ACC112 (cell line): Measurements from ENCODE around the gene RGS5.

Source experiments
- H2AFZ ChIP-seq: fragments of 200-600 bp; sonication (generic); one replicate; pipeline ENCODE4 v1.6.0; 2017; ENCODE audit warnings: antibody characterized with exemption, low read length; ENCODE audit not compliant: unreplicated experiment
- H3K27ac ChIP-seq: fragments of 200-600 bp; sonication (generic); 2 replicates; pipeline ENCODE4 v1.5.1; 2014; ENCODE audit warnings: low read depth, mild to moderate bottlenecking, antibody characterized with exemption, low read length, moderate library complexity
- H3K27me3 ChIP-seq: fragments of 200-600 bp; sonication (generic); 2 replicates; pipeline ENCODE4 v1.6.1; 2014; ENCODE audit warnings: mild to moderate bottlenecking, antibody characterized with exemption, low read length, moderate library complexity, mixed read lengths; ENCODE audit not compliant: insufficient read depth
- H3K36me3 ChIP-seq: fragments of 200-600 bp; sonication (generic); 2 replicates; pipeline ENCODE4 v1.6.1; 2016; ENCODE audit warnings: mild to moderate bottlenecking, antibody characterized with exemption, low read length, moderate library complexity, mixed read lengths; ENCODE audit not compliant: insufficient read depth
- H3K4me1 ChIP-seq: fragments of 200-600 bp; sonication (generic); one replicate; pipeline ENCODE4 v1.6.1; 2016; ENCODE audit warnings: low read length, mixed read lengths; ENCODE audit not compliant: insufficient read depth, unreplicated experiment, control insufficient read depth
- H3K4me3 ChIP-seq: fragments of 200-600 bp; sonication (generic); 2 replicates; pipeline ENCODE4 v1.5.1; 2014; ENCODE audit warnings: mild to moderate bottlenecking, low read depth, low read length
- H3K79me2 ChIP-seq: fragments of 200-600 bp; sonication (generic); one replicate; pipeline ENCODE4 v1.6.0; 2016; ENCODE audit warnings: low read length; ENCODE audit not compliant: control insufficient read depth, unreplicated experiment, insufficient read depth

RGS5 gene

GRCh38 chr1:163169553-163169952 lies 33.2 kb downstream of the RGS5 start:
- H3K4me1 ChIP-seq: peaks cover 74% of the 10 kb centered on the region
- H3K79me2 ChIP-seq: no peaks in the 10 kb centered on the region
- no peaks in the 10 kb centered on the region for H3K36me3 ChIP-seq
- H3K4me3 ChIP-seq: no peak overlapping the region
- peak overlapping the region; percentile 87 for H3K27ac ChIP-seq
- H3K27me3 ChIP-seq: no peaks in the 10 kb centered on the region
- H2AFZ ChIP-seq: no peak overlapping the region

GRCh38 chr1:163168053-163168452 lies 34.7 kb downstream of the RGS5 start:
- Histone ChIP-seq H3K36me3 (no peaks in the 10 kb centered on the region), H3K27ac (peak overlapping the region; percentile 89), H2AFZ (no peak overlapping the region), H3K4me1 (peaks cover 78% of the 10 kb centered on the region), H3K4me3 (no peak overlapping the region), H3K79me2 (no peaks in the 10 kb centered on the region), H3K27me3 (no peaks in the 10 kb centered on the region)

- Histone ChIP-seq H3K4me1 (peaks cover 77% of the 10 kb centered on the region), H3K27me3 (no peaks in the 10 kb centered on the region), H3K36me3 (no peaks in the 10 kb centered on the region), H3K27ac (peak overlapping the region; percentile 89), H3K4me3 (no peak overlapping the region; the same call in 1 of the 2 replicates), H2AFZ (peak overlapping the region; percentile 52), H3K79me2 (no peaks in the 10 kb centered on the region)
Measured at GRCh38 chr1:163166886-163167555, 35.7 kb downstream of the RGS5 start.

- no peak overlapping the region for H3K4me3 ChIP-seq
- H3K27me3 ChIP-seq: no peaks in the 10 kb centered on the region
- no peak overlapping the region for H2AFZ ChIP-seq
- H3K79me2 ChIP-seq: no peaks in the 10 kb centered on the region
- H3K27ac ChIP-seq: no peak overlapping the region
- H3K36me3 ChIP-seq: no peaks in the 10 kb centered on the region
- H3K4me1 ChIP-seq: peaks cover 62% of the 10 kb centered on the region
Measured at GRCh38 chr1:163165119-163165518, 37.6 kb downstream of the RGS5 start.

- Histone ChIP-seq H3K4me1 (peaks cover 57% of the 10 kb centered on the region), H3K36me3 (no peaks in the 10 kb centered on the region), H3K79me2 (no peaks in the 10 kb centered on the region), H3K4me3 (no peak overlapping the region), H2AFZ (peak overlapping the region; percentile 70), H3K27ac (peak overlapping the region; percentile 61), H3K27me3 (no peaks in the 10 kb centered on the region)
Measured at GRCh38 chr1:163163881-163164582, 38.7 kb downstream of the RGS5 start.

- Histone ChIP-seq H3K4me1 (peaks cover 52% of the 10 kb centered on the region), H3K27ac (peak overlapping the region; percentile 61; the same call in 1 of the 2 replicates), H3K27me3 (no peaks in the 10 kb centered on the region), H3K4me3 (no peak overlapping the region), H3K36me3 (no peaks in the 10 kb centered on the region), H2AFZ (peak overlapping the region; percentile 16), H3K79me2 (no peaks in the 10 kb centered on the region)
Measured at GRCh38 chr1:163163163-163163562, 39.6 kb downstream of the RGS5 start.

- H3K27ac ChIP-seq: no peak overlapping the region
- H2AFZ ChIP-seq: peak overlapping the region; percentile 55
- H3K27me3 ChIP-seq: no peaks in the 10 kb centered on the region
- H3K36me3 ChIP-seq: no peaks in the 10 kb centered on the region
- H3K4me3 ChIP-seq: no peak overlapping the region
- no peaks in the 10 kb centered on the region for H3K79me2 ChIP-seq
- peaks cover 47% of the 10 kb centered on the region for H3K4me1 ChIP-seq
Measured at GRCh38 chr1:163162381-163162914, 40.3 kb downstream of the RGS5 start.

GRCh38 chr1:163161841-163162240 lies 40.9 kb downstream of the RGS5 start:
- H3K79me2 ChIP-seq: no peaks in the 10 kb centered on the region
- no peak overlapping the region for H2AFZ ChIP-seq
- H3K4me1 ChIP-seq: peaks cover 41% of the 10 kb centered on the region
- H3K27ac ChIP-seq: no peak overlapping the region
- H3K27me3 ChIP-seq: no peaks in the 10 kb centered on the region
- H3K36me3 ChIP-seq: no peaks in the 10 kb centered on the region
- H3K4me3 ChIP-seq: no peak overlapping the region

GRCh38 chr1:163161337-163161736 lies 41.4 kb downstream of the RGS5 start:
- Histone ChIP-seq H3K36me3 (no peaks in the 10 kb centered on the region), H3K27ac (no peak overlapping the region), H3K4me3 (no peak overlapping the region)

GRCh38 chr1:163155606-163156005 lies 47.1 kb downstream of the RGS5 start:
- no peak overlapping the region for H3K27ac ChIP-seq
- H3K4me3 ChIP-seq: no peak overlapping the region
- no peaks in the 10 kb centered on the region for H3K36me3 ChIP-seq

More at GRCh38 chr1:163161337-163161736, 41.4 kb downstream of the RGS5 start:
- Histone ChIP-seq H3K4me1 (peaks cover 36% of the 10 kb centered on the region), H3K27me3 (no peaks in the 10 kb centered on the region), H2AFZ (no peak overlapping the region), H3K79me2 (no peaks in the 10 kb centered on the region)

GRCh38 chr1:163148911-163149310 lies 53.8 kb downstream of the RGS5 start:
- Histone ChIP-seq H3K4me1 (no peaks in the 10 kb centered on the region), H3K79me2 (no peaks in the 10 kb centered on the region), H3K27me3 (no peaks in the 10 kb centered on the region), H3K4me3 (no peak overlapping the region), H3K36me3 (no peaks in the 10 kb centered on the region), H2AFZ (no peak overlapping the region), H3K27ac (no peak overlapping the region)

More at GRCh38 chr1:163155606-163156005, 47.1 kb downstream of the RGS5 start:
- H3K4me1 ChIP-seq: no peaks in the 10 kb centered on the region
- no peak overlapping the region for H2AFZ ChIP-seq
- no peaks in the 10 kb centered on the region for H3K79me2 ChIP-seq
- H3K27me3 ChIP-seq: no peaks in the 10 kb centered on the region
